ENCODE results near the gene ZMAT5.

The ZMAT5 gene

GRCh38 chr22:29695129-29695926, 71.5 kb downstream of the ZMAT5 start:
- DNase-seq (ENCODE audit: low spot score) (no peak), ATAC-seq (ENCODE audit: low read depth) (no peak)
- 0 out of 2 replicates have a peak, but pooled peaks cover 4% of the 10 kb centered on the region for H3K36me3 ChIP-seq (ENCODE audit: low read depth)
- H3K27me3 ChIP-seq (ENCODE audit: insufficient read depth, poor library complexity, severe bottlenecking): no peaks in the 10 kb centered on the region
- H3K9me3 ChIP-seq (ENCODE audit: severe bottlenecking): no peaks in the 10 kb centered on the region
- no peak overlapping the region for H3K27ac ChIP-seq (ENCODE audit: poor library complexity, severe bottlenecking)
- no peak for TF ChIP-seq CTCF (IDR thresholded peaks at IDR 0.05; ENCODE audit: poor library complexity, severe bottlenecking)
- H3K4me1 ChIP-seq (ENCODE audit: insufficient read depth, poor library complexity, severe bottlenecking): no peaks in the 10 kb centered on the region
- no peak overlapping the region for H3K4me3 ChIP-seq (ENCODE audit: severe bottlenecking)

- Histone ChIP-seq H3K4me1 (ENCODE audit: insufficient read depth, poor library complexity, severe bottlenecking) (no peaks in the 10 kb centered on the region), H3K9me3 (ENCODE audit: severe bottlenecking) (no peaks in the 10 kb centered on the region), H3K27ac (ENCODE audit: poor library complexity, severe bottlenecking) (no peak overlapping the region), H3K36me3 (ENCODE audit: low read depth) (peaks cover 10% of the 10 kb centered on the region; the same call in 1 of the 2 replicates), H3K27me3 (ENCODE audit: insufficient read depth, poor library complexity, severe bottlenecking) (no peaks in the 10 kb centered on the region), H3K4me3 (ENCODE audit: severe bottlenecking) (no peak overlapping the region)
- ATAC-seq (ENCODE audit: low read depth) (no peak), DNase-seq (ENCODE audit: low spot score) (no peak)
- TF ChIP-seq CTCF (IDR thresholded peaks at IDR 0.05; ENCODE audit: poor library complexity, severe bottlenecking): no peak
Measured at GRCh38 chr22:29693671-29694070, 73.1 kb downstream of the ZMAT5 start.

- H3K4me1 ChIP-seq (ENCODE audit: insufficient read depth, poor library complexity, severe bottlenecking): no peaks in the 10 kb centered on the region
Measured at GRCh38 chr22:29693161-29693560, 73.6 kb downstream of the ZMAT5 start.

GRCh38 chr22:29692327-29692640, 74.5 kb downstream of the ZMAT5 start:
- TF ChIP-seq CTCF (IDR thresholded peaks at IDR 0.05; ENCODE audit: poor library complexity, severe bottlenecking): no peak
- ATAC-seq (ENCODE audit: low read depth): no peak
- no peak overlapping the region for H3K27ac ChIP-seq (ENCODE audit: poor library complexity, severe bottlenecking)

More at GRCh38 chr22:29693161-29693560, 73.6 kb downstream of the ZMAT5 start:
- ATAC-seq (ENCODE audit: low read depth) (no peak), DNase-seq (ENCODE audit: low spot score) (no peak)
- peaks cover 10% of the 10 kb centered on the region; the same call in 1 of the 2 replicates for H3K36me3 ChIP-seq (ENCODE audit: low read depth)
- H3K9me3 ChIP-seq (ENCODE audit: severe bottlenecking): no peaks in the 10 kb centered on the region
- TF ChIP-seq CTCF (IDR thresholded peaks at IDR 0.05; ENCODE audit: poor library complexity, severe bottlenecking): no peak
- no peak overlapping the region for H3K4me3 ChIP-seq (ENCODE audit: severe bottlenecking)
- H3K27ac ChIP-seq (ENCODE audit: poor library complexity, severe bottlenecking): no peak overlapping the region
- no peaks in the 10 kb centered on the region for H3K27me3 ChIP-seq (ENCODE audit: insufficient read depth, poor library complexity, severe bottlenecking)

More at GRCh38 chr22:29692327-29692640, 74.5 kb downstream of the ZMAT5 start:
- Histone ChIP-seq H3K36me3 (ENCODE audit: low read depth) (peaks cover 11% of the 10 kb centered on the region), H3K27me3 (ENCODE audit: insufficient read depth, poor library complexity, severe bottlenecking) (no peaks in the 10 kb centered on the region), H3K4me1 (ENCODE audit: insufficient read depth, poor library complexity, severe bottlenecking) (no peaks in the 10 kb centered on the region), H3K4me3 (ENCODE audit: severe bottlenecking) (no peak overlapping the region), H3K9me3 (ENCODE audit: severe bottlenecking) (no peaks in the 10 kb centered on the region)
- DNase-seq (ENCODE audit: low spot score): no peak
